Gastroesophageal sphincter (tissue), 3 donors: ENCODE data around the gene NPW.

ENCODE experiments used
- CTCF ChIP-seq, 4 experiments: fragments of 200-600 bp in 2 of 4; fragments of 450-650 bp in 2 of 4; sonication (generic) in 1 of 4; IDR thresholded peaks; one replicate each; pipeline ENCODE4 v1.5.1; 2017 to 2019; ENCODE audit warnings: antibody characterized with exemption in 4 of 4, mild to moderate bottlenecking in 2 of 4, moderate library complexity in 2 of 4
- EP300 ChIP-seq: sonication (generic); formaldehyde crosslinking; IDR thresholded peaks from one replicate; pipeline ENCODE4 v1.6.1; 2017; ENCODE audit warnings: antibody characterized with exemption, mild to moderate bottlenecking
- POLR2A ChIP-seq, 2 donors: fragments of 450-650 bp; IDR thresholded peaks; one replicate each; pipeline ENCODE4 v1.6.1; 2017; ENCODE audit warnings: antibody characterized with exemption in 2 of 2, mild to moderate bottlenecking in 2 of 2, moderate library complexity in 1 of 2
- POLR2AphosphoS5 ChIP-seq: sonication (generic); formaldehyde crosslinking; IDR thresholded peaks from one replicate; pipeline ENCODE4 v1.6.1; 2017; ENCODE audit warnings: antibody characterized with exemption

GRCh38 chr16:1981398-1981836 lies 38.2 kb upstream of the NPW start, which contains the start of gene NOXO1:
- TF ChIP-seq CTCF (IDR thresholded peaks at IDR 0.05) (no peak), POLR2AphosphoS5 (no peak), EP300 (no peak), POLR2A (IDR thresholded peaks at IDR 0.05) (no peak)
